Measurements from ENCODE around the gene CDC42. TPM values are rescaled to one million over a fixed set of nuclear protein-coding genes. Genes with fewer than 3 reads are reported as not detected.

The CDC42 gene
- total RNA-seq (2016; rRNA removed; fragmentation: Illumina TruSeq; extraction: Trizol) (237 and 358 TPM in 2 replicates), polyA plus RNA-seq (2011; rRNA removed) (101 and 138 TPM in 2 replicates), polyA minus RNA-seq (2011; rRNA and poly(A)+ RNA removed; ENCODE audit: low replicate concordance) (81.6 and 140 TPM in 2 replicates), Bru-seq, nascent RNA (percentile 93 among the genes with signal in this experiment), BruChase-seq, experiment 1, labeled RNA remaining after a 6-hour chase (percentile 90 among the genes with signal in this experiment), BruChase-seq, experiment 2, labeled RNA remaining after a 2-hour chase (percentile 85 among the genes with signal in this experiment)
- total RNA-seq (2016; cell fraction: cytosol; rRNA removed; fragmentation: Illumina TruSeq; extraction: Trizol; ENCODE audit: low read depth): 58.8 and 63.4 TPM in 2 replicates
- 235 and 352 TPM in 2 replicates for total RNA-seq (2016; cell fraction: insoluble cytoplasmic fraction; rRNA removed; fragmentation: Illumina TruSeq; extraction: Trizol)
- total RNA-seq (2016; cell fraction: membrane; rRNA removed; fragmentation: Illumina TruSeq; extraction: Trizol): 100 and 105 TPM in 2 replicates
- total RNA-seq (2016; cell fraction: nucleus; rRNA removed; fragmentation: Illumina TruSeq; extraction: Trizol): 82.8 and 91.5 TPM in 2 replicates
- polyA plus RNA-seq (2011; cell fraction: cytosol; rRNA removed): 72.7 and 116 TPM in 2 replicates
- 20.5 and 33.7 TPM in 2 replicates for polyA plus RNA-seq (2011; cell fraction: nucleus; rRNA removed)
- polyA plus RNA-seq (2012): 197 and 216 TPM in 2 replicates
- polyA plus RNA-seq (2016; cell fraction: cytosol; fragmentation: Illumina TruSeq; extraction: Trizol; ENCODE audit: low read depth): 20.7 and 25.5 TPM in 2 replicates
- 336 and 350 TPM in 2 replicates for polyA plus RNA-seq (2016; cell fraction: insoluble cytoplasmic fraction; fragmentation: Illumina TruSeq; extraction: Trizol; ENCODE audit: low read depth)
- polyA plus RNA-seq (2016; cell fraction: membrane; fragmentation: Illumina TruSeq; extraction: Trizol; ENCODE audit: low read depth): 55.2 and 56.7 TPM in 2 replicates
- polyA plus RNA-seq (2016; cell fraction: nucleus; fragmentation: Illumina TruSeq; extraction: Trizol; ENCODE audit: insufficient read depth, low read depth): 102 and 112 TPM in 2 replicates
- polyA minus RNA-seq (2011; cell fraction: cytosol; rRNA and poly(A)+ RNA removed): 96.1 and 107 TPM in 2 replicates
- 31.8 and 39.2 TPM in 2 replicates for polyA minus RNA-seq (2011; cell fraction: nucleus; rRNA and poly(A)+ RNA removed)
- long read RNA-seq, experiment 1, transcript CDC42-201 (6 exons, 1,452 nt): major isoform, 6 of 257 reads
- long read RNA-seq, experiment 1, partial matches to known transcripts: 45 of 257 reads
- long read RNA-seq, experiment 1, other reads (novel, unspliced or antisense): 205 of 257 reads
- long read RNA-seq, experiment 2, partial matches to known transcripts: 177 of 190 reads
- long read RNA-seq, experiment 2, other reads (novel, unspliced or antisense): 12 of 190 reads

DNA sequence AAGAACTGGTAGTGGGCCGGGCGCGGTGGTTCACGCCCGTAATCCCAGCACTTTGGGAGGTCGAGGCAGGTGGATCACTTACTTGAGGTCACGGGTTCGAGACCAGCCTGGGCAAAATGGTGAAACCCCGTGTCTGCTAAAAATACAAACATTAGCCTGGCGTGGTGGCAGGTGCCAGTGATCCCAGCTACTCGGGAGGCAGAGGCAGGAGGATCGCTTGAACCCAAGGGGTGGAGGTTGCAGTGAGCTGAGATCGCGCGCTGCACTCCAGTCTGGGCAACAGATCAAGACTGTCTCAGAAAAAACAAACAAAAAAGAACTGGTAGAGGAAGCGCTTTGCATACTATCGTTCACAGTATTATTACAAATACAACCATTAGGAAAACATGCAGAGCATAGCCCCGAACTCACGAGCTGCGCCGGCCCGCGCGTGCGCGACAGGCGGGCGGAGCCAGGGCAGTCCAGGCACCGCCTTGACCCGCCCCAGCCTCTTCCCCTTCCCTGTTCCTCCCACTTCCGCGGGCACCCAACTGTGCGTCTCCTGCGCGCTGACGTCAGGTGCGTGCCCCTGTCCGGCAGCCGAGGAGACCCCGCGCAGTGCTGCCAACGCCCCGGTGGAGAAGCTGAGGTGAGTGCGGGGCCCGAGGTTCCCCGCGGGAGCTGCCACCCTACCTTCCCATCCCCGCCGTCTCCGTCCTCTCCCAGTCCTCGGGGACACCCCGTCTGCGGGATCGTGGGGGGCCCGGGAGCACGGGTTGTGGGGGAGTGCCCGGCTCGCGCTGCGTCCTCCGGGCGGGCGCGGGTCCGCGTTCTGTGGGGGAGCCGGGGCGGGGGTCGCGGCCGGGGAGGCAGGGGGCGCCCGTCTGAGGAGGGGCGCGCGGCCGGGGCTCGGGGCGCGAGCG is at the start of gene CDC42:
CDC42 (plus strand) TSS at position 595 of the 902 bp plus-strand sequence. CDS start 25,770 bp downstream, outside the sequence.
- peak within 1 kb of the TSS; percentile 81 to 90 (median 90) for H3K4me3 ChIP-seq (replicated peaks in 1 of 3; ENCODE audit: insufficient read depth in 1 of 3, low read depth in 2 of 3, low read length in 3 of 3)
- H3K27ac ChIP-seq (ENCODE audit: extremely low read length, insufficient read depth, low read length): peak within 1 kb of the TSS; percentile 87
- H3K9ac ChIP-seq (ENCODE audit: insufficient read depth, low read depth, low read length): peak within 1 kb of the TSS; percentile 91
- CTCF ChIA-PET (ENCODE audit: low intra/inter-chr PET ratio, low total read pairs): no interaction called here
- POLR2A ChIA-PET: interaction anchor here (0.8 to 3.8 kb wide), 14 partner anchors 12 to 1391 kb away, joined by 3 to 42 read pairs (median 4); partner anchors contain the start of gene DDOST
- WGBS (ENCODE audit: low lambda C conversion rate): 41% methylated on average over 28 of the region's 81 CpGs
- H4K20me1 ChIP-seq (ENCODE audit: insufficient read depth, low read length): peaks cover 37% of the 10 kb centered on the region
- DNase-seq (ENCODE audit: low spot score) (peak; percentile 91), ATAC-seq (peak; percentile 94), FAIRE-seq (peak; percentile 68)
- no peaks in the 10 kb centered on the region; a peak in 1 of 5 replicates for H3K27me3 ChIP-seq (ENCODE audit: control insufficient read depth in 1 of 2, insufficient read depth in 2 of 2, low read length in 2 of 2)
- intact Hi-C loops (cut with micrococcal nuclease; ENCODE audit: unreplicated experiment): no loop called here
- H3K36me3 ChIP-seq (replicated peaks in 1 of 2; ENCODE audit: control insufficient read depth in 1 of 2, insufficient read depth in 2 of 2, low read length in 2 of 2): no peaks in the 10 kb centered on the region; a peak in 1 of 5 replicates
- BruUV-seq (replicated peaks): no TSS peak
- peaks cover 66% of the 10 kb centered on the region for H3K4me1 ChIP-seq (ENCODE audit: insufficient read depth, low read length)
- peak within 1 kb of the TSS; percentile 80 for H3K4me2 ChIP-seq (ENCODE audit: low read depth, low read length)
- H3K9me3 ChIP-seq (ENCODE audit: low read length): no peaks in the 10 kb centered on the region
- H2AFZ ChIP-seq (ENCODE audit: low read length): no peak within 1 kb of the TSS
- in situ Hi-C loops (cut with HindIII; ENCODE audit: extremely low pct_ligation_motif_present, low pct_unique_long_range_greater_than_20kb): no loop called here
- peaks cover 39% of the 10 kb centered on the region for H3K79me2 ChIP-seq (ENCODE audit: insufficient read depth, low read length)
- TF ChIP-seq ZNF232 (CRISPR knock-in tag; IDR thresholded peaks at IDR 0.05; ENCODE audit: borderline replicate concordance) (0 out of 2 replicates have a peak, but pooled peaks have one; percentile 42), ZNF337 (CRISPR knock-in tag; IDR thresholded peaks at IDR 0.05; ENCODE audit: borderline replicate concordance, low read depth) (no peak), ZNF850 (CRISPR knock-in tag; conservative IDR thresholded peaks at IDR 0.05) (0 out of 2 replicates have a peak, but pooled peaks have one; percentile 55), ZMYM4 (CRISPR knock-in tag; IDR thresholded peaks at IDR 0.05) (peak; percentile 87), ZNF143 (CRISPR knock-in tag; IDR thresholded peaks at IDR 0.05) (no peak), ZSCAN9 (CRISPR knock-in tag; IDR thresholded peaks at IDR 0.05; ENCODE audit: borderline replicate concordance) (peak; percentile 26; the same call in 1 of the 2 replicates), TEAD2 (CRISPR knock-in tag; IDR thresholded peaks at IDR 0.05) (no peak), ZNF547 (CRISPR knock-in tag; IDR thresholded peaks at IDR 0.05) (peak; percentile 76; the same call in 1 of the 2 replicates), ZNF510 (CRISPR knock-in tag; IDR thresholded peaks at IDR 0.05; ENCODE audit: low read depth) (no peak), FOXA1 (IDR thresholded peaks at IDR 0.05) (no peak), FOXA1 (CRISPR knock-in tag; IDR thresholded peaks at IDR 0.05) (no peak), ZNF160 (CRISPR knock-in tag; IDR thresholded peaks at IDR 0.05) (no peak)
- TF ChIP-seq, protein P1, sequence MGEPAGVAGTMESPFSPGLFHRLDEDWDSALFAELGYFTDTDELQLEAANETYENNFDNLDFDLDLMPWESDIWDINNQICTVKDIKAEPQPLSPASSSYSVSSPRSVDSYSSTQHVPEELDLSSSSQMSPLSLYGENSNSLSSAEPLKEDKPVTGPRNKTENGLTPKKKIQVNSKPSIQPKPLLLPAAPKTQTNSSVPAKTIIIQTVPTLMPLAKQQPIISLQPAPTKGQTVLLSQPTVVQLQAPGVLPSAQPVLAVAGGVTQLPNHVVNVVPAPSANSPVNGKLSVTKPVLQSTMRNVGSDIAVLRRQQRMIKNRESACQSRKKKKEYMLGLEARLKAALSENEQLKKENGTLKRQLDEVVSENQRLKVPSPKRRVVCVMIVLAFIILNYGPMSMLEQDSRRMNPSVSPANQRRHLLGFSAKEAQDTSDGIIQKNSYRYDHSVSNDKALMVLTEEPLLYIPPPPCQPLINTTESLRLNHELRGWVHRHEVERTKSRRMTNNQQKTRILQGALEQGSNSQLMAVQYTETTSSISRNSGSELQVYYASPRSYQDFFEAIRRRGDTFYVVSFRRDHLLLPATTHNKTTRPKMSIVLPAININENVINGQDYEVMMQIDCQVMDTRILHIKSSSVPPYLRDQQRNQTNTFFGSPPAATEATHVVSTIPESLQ (CRISPR knock-in tag; conservative IDR thresholded peaks at IDR 0.05): no peak
- TF ChIP-seq, protein P2, sequence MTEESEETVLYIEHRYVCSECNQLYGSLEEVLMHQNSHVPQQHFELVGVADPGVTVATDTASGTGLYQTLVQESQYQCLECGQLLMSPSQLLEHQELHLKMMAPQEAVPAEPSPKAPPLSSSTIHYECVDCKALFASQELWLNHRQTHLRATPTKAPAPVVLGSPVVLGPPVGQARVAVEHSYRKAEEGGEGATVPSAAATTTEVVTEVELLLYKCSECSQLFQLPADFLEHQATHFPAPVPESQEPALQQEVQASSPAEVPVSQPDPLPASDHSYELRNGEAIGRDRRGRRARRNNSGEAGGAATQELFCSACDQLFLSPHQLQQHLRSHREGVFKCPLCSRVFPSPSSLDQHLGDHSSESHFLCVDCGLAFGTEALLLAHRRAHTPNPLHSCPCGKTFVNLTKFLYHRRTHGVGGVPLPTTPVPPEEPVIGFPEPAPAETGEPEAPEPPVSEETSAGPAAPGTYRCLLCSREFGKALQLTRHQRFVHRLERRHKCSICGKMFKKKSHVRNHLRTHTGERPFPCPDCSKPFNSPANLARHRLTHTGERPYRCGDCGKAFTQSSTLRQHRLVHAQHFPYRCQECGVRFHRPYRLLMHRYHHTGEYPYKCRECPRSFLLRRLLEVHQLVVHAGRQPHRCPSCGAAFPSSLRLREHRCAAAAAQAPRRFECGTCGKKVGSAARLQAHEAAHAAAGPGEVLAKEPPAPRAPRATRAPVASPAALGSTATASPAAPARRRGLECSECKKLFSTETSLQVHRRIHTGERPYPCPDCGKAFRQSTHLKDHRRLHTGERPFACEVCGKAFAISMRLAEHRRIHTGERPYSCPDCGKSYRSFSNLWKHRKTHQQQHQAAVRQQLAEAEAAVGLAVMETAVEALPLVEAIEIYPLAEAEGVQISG (CRISPR knock-in tag; IDR thresholded peaks at IDR 0.05): peak; percentile 95

Data from HepG2 (cell line).